ENCODE measurements around the gene ANKRD63.

GRCh38 chr15:40306908-40307307, 24.0 kb upstream of the ANKRD63 start:
- TF ChIP-seq CTCF (IDR thresholded peaks at IDR 0.05) (no peak), POLR2AphosphoS5 (IDR thresholded peaks at IDR 0.05; ENCODE audit: low read depth, low read length) (no peak)
